ENCODE measurements around the gene VWF.
"Not testable (repeated sequence)": the region's sequence is repeated elsewhere in the genome, so short reads cannot be mapped to it uniquely, and the experiment has no call there.

Gene VWF

GRCh38 chr12:6124411-6125309 lies at the start of gene VWF:
TSS of gene VWF (minus strand) at chr12:6124670. CDS start at chr12:6123196, 1,474 bp downstream.
- no peak for DNase-seq

GRCh38 chr12:6172862-6173261 lies 48.4 kb upstream of the VWF start:
- DNase-seq, result no peak

GRCh38 chr12:6172086-6172485 lies 47.6 kb upstream of the VWF start:
- DNase-seq, result no peak

DNA sequence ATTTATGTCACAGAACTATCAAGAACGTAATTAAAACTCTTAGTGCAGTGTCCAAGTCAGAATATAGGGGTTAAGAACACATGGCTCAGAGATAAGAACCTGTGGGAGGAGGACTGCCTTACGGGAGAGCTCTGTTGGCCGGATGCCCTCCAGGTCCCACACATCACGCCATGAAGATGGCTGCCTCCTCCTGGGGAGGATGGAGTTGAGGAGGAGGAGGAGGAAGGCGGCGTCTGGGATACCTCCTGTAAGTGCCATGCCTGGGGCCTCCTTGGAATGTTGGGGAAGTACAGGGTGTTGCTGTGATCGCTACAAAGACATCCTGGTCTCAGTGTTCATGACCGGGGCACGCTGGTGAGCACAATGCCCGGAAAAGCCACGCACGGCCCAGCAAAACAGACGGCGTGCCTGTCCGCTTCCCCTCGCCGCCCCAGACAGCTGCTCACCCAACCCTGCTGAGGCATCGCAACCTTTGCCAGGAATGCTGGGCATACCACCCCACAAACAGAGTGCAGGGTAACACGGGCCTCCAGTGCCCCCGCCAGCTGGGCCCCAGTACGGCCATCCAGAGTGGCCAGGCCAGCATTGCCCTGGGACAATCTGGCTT lies 47.0 kb upstream of the VWF start:
- DNase-seq, result no peak

GRCh38 chr12:6167327-6168280 lies 43.1 kb upstream of the VWF start:
- DNase-seq, result no peak

DNA sequence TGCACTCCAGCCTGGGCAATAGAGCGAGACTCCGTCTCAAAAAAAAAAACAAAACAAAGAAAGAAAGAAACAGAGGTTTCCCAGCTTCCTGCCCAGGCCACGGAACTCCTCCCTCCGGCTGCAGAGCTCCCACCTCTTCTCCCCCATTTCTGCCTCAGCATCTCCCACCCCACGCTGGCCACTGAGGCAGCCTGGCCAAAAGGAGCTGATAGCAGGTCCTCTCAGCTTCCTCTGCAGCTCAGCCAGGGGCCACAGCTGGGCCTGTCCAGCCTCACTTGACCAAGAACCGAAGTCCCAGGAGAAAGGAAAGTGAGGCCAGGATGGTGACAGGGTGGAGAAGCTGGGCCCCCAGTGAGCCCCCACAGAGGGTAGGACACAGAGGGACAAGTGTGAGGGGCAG lies 42.3 kb upstream of the VWF start:
- DNase-seq, result no peak

- no peak for DNase-seq
Measured at GRCh38 chr12:6165395-6165794, 40.9 kb upstream of the VWF start.

- DNase-seq, result no peak
Measured at GRCh38 chr12:6163416-6164060, 39.1 kb upstream of the VWF start.

GRCh38 chr12:6161124-6161882 lies 36.8 kb upstream of the VWF start:
- DNase-seq, result no peak

GRCh38 chr12:6160049-6160649 lies 35.7 kb upstream of the VWF start:
- not testable (repeated sequence) for DNase-seq

- DNase-seq, result not testable (repeated sequence)
Measured at GRCh38 chr12:6159166-6160011, 34.9 kb upstream of the VWF start.

DNA sequence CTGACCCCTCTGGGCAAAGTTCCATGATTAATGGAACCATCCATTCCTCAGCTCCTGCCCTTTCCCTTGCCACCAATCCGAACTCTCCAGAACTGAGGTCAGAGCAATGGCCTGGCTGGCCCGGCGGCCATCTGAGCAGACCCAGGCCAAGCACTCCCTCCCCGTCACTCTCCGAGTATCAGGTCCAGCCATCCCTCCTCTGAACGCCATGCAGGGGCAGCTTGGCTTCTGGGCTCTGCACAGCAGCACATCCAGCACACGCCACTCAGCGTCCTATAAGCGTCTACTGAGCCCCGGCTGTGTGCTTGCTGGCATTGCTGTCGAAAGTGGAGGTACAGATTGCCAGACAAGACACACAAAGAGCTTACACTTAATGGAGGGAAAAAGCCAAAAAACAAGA lies 34.3 kb upstream of the VWF start:
- no peak for DNase-seq

DNA sequence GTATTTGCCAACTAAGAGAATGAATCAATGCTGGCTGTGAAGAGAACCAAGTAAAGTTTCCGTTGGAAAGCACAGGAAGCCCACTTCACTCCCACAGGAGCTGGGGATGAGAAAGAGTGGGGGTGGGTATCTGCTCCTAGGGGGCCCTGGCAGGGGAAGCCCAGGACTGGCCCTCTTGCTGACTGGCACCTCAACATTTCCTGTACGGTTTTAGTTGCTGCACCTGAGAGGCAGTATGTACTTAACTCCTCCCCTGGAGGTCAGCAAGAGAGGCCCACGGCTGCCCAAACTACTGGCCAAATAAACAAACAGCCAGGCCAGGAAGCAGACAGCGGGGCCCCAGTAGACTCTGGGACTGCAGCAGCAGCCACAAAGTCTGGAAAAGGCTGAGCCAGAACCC lies 33.8 kb upstream of the VWF start:
- no peak for DNase-seq

DNA sequence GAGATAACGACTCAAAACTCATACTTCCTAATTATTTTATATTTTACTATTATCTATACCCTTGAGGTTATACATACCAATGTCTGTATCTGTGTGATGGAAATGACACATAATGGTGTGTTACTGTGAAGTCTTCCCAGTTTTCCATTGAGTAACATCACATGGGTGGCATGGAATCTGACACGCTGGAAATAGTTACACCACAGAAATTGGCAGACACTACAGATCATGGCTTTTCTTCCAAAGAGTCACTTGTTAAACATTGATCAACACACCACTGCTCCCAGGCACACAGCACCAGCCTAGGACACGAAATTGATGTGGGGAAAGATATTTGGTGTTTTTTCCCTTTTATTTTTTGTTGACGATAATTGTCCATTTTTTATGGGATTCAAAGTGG lies 33.0 kb upstream of the VWF start:
- no peak for DNase-seq

GRCh38 chr12:6154730-6155459 lies 30.4 kb upstream of the VWF start:
- DNase-seq, result no peak

DNA sequence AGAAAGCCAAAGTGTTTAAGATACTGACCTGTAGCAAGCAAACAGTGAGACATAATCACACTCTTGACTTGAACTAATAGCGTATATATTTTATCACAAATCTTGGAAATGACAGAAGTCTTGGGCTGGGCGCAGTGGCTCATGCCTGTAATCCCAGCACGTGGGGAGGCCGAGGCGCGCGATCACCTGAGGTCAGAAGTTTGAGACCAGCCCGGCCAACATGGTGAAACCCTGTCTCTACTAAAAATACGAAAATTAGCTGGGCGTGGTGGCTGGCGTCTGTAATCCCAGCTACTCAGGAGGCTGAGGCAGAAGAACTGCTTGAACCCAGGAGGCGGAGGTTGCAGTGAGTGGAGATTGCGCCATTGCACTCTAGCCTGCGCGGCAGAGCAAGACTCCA lies 24.3 kb upstream of the VWF start:
- not testable (repeated sequence) for DNase-seq

GRCh38 chr12:6148061-6148460 lies 23.6 kb upstream of the VWF start:
- no peak for DNase-seq

- no peak for DNase-seq
Measured at GRCh38 chr12:6146951-6147350, 22.5 kb upstream of the VWF start.

DNA sequence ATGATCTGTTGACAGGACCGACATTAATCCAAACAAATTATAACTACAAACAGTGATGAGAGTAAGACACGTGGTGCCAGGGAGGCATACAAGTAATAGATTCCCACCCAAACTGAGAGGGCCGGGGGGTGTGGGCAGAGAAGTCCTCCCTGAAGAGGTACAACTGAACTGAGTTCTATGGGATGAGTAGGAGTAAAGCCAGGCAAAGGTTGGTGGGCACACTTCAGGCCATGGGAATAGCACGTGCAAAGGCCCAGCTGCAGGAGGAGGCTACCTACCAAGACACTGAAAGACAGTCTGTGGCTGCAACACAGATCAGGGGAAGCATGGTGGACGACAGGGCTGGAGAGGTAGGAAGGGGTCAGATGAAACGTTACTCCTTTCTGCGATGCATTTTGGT lies 22.0 kb upstream of the VWF start:
- no peak for DNase-seq

- DNase-seq, result no peak
Measured at GRCh38 chr12:6145564-6145963, 21.1 kb upstream of the VWF start.
